GM21723 (cell line): Measurements from ENCODE around the gene RAB11FIP3.

Source experiments
- ATAC-seq: cut with Tn5 transposase; IDR thresholded peaks from one replicate; pipeline ENCODE4 v1.9.1; 2021; ENCODE audit warnings: mild to moderate bottlenecking, moderate library complexity; ENCODE audit not compliant: unreplicated experiment

RAB11FIP3 gene

GRCh38 chr16:508884-509736, 83.7 kb downstream of the RAB11FIP3 start:
- no peak for ATAC-seq

DNA sequence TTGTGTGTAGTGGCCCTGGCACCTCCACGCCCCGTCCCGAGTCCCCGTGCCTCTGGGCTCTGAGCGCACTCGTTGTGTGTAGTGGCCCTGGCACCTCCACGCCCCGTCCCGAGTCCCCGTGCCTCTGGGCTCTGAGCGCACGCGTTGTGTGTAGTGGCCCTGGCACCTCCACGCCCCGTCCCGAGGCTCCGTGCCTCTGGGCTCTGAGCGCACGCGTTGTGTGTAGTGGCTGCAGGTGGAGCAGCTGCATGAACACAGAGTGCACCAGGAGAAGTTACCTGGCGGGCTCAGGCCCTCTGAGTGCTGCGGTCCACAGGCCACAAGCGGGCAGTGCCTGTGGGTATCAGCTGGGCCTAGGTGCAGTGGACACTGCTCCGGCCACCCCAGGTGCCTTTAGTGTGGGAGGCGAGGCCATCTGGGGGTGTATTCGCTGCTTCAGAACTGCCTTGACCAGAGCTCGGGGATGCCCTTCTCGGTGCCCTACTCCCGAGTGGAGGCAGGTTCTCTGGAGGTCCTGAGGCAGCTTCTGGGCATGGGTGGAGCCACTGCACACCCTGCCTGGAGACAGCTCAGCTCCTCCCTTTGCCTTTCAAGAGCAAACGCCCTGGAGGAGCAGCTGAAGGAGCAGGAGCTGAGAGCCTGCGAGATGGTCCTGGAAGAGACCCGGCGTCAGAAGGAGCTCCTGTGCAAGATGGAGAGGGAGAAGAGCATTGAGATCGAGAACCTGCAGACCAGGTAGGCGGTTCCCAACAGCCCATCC, 84.8 kb downstream of the RAB11FIP3 start:
- no peak for ATAC-seq

DNA sequence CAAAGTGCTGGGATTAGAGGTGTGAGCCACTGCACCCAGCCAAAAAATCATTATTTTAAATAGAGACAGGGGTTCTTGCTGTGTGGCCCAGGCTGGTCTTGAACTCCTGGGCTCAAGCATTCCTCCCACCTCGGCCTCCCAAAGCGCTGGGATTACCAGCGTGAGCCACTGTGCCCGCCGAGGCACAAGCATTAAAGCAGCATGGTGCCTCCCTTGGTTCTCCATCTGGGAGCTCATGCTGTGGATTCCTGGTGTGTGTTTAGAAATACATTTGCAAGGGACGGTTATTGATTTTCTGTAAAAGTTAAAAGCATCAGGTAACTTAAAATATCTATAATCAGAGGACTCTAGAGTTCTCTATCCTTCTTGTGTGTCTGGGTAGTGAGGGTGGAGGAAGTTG, 87.4 kb downstream of the RAB11FIP3 start:
- ATAC-seq = no peak

GRCh38 chr16:513950-514349, 88.5 kb downstream of the RAB11FIP3 start:
- no peak for ATAC-seq

DNA sequence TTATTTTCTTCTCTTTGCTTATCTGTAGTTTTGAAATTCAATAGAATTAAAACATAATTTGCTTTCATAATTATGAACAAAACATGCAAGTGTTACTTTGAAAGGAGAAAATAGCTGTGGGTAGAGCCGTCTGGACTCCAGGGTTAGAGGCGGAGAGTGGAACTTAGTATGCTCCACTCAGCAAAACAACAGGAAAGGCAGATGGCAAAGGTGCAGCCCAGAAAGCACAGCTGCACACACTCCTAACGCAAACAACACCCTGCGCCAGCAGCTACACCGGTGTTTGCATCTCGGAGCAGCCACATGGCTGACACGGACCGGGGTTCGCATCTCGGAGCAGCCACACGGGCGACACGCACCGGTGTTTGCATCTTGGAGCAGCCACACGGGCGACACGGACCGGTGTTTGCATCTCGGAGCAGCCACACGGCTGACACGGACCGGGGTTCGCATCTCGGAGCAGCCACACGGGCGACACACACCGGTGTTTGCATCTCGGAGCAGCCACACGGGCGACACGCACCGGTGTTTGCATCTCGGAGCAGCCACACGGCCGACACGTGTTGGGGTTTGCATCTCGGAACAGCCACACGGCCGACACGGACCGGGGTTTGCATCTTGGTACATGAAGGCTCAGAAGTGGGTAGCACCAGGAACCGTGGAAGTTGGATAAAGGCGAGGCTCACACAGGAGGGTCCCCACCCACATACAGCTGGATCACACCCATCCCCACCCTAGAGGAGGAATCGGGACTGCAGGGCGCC, 89.9 kb downstream of the RAB11FIP3 start:
- ATAC-seq = no peak

DNA sequence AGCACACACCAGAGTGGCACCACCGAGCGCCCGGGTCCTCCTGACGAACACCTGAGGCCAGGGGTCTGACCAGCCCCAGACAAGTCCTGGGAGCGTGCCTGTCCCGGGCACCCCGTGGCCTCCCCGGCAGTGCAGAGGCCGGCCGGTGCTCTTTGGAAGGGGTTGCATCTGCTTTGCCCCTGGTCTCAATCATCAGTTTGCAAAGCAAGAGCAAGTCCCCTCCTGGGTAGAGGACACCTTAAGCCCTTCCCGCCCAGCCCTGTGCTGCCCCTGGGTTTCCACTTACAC, 90.4 kb downstream of the RAB11FIP3 start:
- ATAC-seq = no peak

DNA sequence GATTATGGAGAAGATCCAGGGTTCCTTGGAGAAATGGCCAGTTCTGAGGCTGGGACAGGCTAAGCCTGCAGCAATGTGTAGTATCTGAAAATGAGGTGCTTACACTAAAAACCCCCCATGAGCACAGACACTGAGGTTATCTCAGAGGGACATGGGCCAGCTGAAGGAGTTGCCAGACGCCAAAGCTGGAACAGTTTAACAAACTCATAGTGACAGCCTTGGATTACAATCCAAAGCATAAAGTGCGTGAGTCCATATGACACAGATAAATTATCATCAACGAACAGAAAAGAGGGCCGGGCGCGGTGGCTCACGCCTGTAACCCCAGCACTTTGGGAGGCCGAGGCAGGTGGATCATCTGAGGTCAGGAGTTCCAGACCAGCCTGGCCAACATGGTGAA, 90.9 kb downstream of the RAB11FIP3 start:
- no peak for ATAC-seq

- ATAC-seq = no peak
Observed at GRCh38 chr16:518858-519257, 93.4 kb downstream of the RAB11FIP3 start.

DNA sequence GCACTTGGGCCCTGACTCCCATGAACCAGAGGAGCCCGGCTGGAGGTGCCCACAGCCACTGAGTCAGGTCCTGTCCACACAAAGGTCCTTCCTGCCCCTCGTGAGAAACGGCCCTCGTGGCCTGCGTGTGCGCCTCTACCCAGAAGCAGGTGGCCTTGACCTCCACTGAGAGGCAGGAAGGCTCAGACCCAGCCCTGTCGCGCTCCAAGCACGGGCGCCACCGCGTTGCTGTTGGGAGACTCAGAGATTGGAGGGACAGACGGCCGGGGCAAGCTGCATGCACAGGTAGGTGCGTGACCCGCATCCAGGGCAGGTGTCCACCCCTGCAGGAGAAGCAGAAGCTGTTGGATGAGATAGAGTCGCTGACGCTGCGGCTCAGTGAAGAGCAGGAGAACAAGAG, 94.0 kb downstream of the RAB11FIP3 start:
- ATAC-seq = no peak

GRCh38 chr16:519841-520687, 94.6 kb downstream of the RAB11FIP3 start:
- no peak for ATAC-seq

- no peak for ATAC-seq
Observed at GRCh38 chr16:520847-521246, 95.4 kb downstream of the RAB11FIP3 start.

DNA sequence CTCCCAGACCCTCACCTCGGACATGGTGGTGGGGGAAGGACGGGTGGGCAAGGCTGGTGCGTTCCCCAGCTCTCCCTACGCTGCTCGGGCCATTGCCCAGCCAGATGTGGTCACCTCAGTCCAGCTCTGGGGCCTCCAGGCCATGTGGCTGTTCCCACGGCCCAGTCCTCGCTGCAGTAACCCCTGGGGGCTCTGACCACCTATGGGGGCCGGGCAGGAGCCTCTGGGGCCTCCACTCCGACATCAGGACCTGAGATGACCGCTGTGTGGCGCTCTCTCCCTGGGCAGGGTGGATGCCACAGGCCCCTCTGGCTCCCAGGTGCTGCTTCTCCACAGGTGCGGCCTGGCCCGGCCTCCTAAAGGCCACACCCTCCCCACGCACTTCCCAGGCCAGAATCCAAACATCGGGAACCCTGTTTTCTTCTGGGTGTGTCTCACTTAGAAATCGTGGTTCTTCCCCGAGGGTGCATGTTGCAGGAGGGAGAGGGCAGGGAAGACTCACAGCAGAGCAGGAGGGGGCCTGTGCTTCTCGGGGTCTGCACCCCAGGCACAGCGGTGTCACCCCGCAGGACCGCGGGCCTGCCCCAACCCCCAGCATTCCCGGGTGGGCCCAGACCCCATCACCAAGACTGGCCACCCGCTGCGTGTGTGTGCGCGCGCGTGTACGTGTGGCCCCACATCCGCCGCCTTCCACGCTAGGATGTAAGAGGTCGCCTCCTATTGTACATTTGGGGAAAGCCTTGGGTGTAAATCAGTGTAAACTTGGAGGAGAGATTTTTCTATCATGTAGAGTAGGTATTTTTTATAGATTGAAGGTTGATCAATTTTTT, 96.1 kb downstream of the RAB11FIP3 start:
- no peak for ATAC-seq

GRCh38 chr16:522320-523096, 97.1 kb downstream of the RAB11FIP3 start:
- ATAC-seq = no peak

GRCh38 chr16:523097-523741, 97.8 kb downstream of the RAB11FIP3 start:
- no peak for ATAC-seq

- ATAC-seq = no peak
Observed at GRCh38 chr16:524274-525040, 99.0 kb downstream of the RAB11FIP3 start.

GRCh38 chr16:525123-525519, 99.7 kb downstream of the RAB11FIP3 start:
- no peak for ATAC-seq

DNA sequence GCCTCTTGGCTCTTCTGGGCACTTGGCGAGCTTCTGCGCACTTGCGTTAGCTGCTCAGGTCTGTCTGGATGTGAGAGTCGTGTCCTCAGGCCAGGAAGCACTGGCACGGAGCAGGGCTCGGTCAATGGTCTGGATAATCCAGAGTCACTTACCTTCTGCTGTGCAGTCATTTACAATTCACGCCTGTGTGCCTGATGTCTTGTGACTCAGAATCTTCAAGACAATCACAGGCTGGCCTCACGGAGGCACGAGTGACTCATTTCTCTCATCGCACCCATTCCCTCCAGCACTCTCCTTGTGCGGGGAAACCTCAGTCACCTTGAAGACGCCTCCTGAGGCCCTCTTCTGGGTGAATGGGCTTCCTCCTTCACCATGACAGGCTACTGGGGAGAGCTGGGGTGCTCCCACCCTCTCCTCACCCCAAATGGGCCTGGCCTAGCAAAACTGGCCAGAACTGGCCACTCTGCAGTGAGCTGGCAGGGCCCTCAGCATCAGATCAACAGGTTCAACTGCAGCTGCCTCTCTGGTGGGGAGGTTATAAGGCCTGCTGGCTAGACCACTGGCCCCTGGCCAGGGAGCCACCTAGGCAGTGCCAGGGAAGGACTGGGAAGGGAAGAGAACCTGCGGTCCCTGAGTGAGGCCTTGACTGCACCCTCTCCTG, 100.2 kb downstream of the RAB11FIP3 start:
- no peak for ATAC-seq
